Measurements from ENCODE around the gene MLC1. TPM values are rescaled to one million over a fixed set of nuclear protein-coding genes. Genes with fewer than 3 reads are reported as not detected.

MLC1 gene
- polyA plus RNA-seq, 1 donor (not counting 4 experiments of a cell fraction or from before 2014, with no cell fraction given): not detected

DNA sequence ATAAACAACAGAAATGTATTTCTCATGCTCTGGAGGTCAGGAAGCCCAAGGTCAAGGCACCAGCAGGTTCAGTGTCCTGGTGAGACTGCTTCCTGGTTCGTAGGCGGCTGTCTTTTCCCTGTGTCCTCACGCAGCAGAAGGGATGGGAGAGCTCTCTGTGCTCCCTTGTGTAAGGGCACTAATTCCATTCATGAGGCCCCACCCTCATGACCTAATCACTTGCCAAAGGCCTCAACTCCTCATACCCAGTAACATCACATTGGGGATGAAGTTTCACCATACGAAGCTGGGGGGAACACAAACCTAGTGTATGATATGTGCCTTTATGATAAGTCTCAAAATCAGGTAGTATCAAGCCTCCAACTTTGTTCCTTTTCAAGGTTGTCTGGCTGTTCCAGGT lies 46.7 kb upstream of the MLC1 start:
- Histone ChIP-seq H3K36me3 (ENCODE audit: control insufficient read depth in 2 of 2, extremely low read depth in 1 of 2, insufficient read depth in 2 of 2, low read length in 2 of 2) (no peaks in the 10 kb centered on the region), H3K27ac (ENCODE audit: control insufficient read depth, insufficient read depth, low read length) (no peak overlapping the region), H3K9me3 (ENCODE audit: control insufficient read depth, low read depth, low read length) (peaks cover 2% of the 10 kb centered on the region), H2AFZ (ENCODE audit: control insufficient read depth, low read length) (no peak overlapping the region), H3K79me2 (ENCODE audit: control insufficient read depth, insufficient read depth, low read length) (no peaks in the 10 kb centered on the region), H3K9ac (ENCODE audit: control insufficient read depth, extremely low read depth, insufficient read depth, low read length) (no peak overlapping the region), H3K4me1 (ENCODE audit: control insufficient read depth, extremely low read depth, insufficient read depth, low read length) (no peaks in the 10 kb centered on the region), H4K20me1 (ENCODE audit: control insufficient read depth, extremely low read depth, insufficient read depth, low read length) (no peaks in the 10 kb centered on the region), H3K4me2 (ENCODE audit: control insufficient read depth, extremely low read depth, insufficient read depth, low read depth, low read length) (no peak overlapping the region), H3K9me1 (ENCODE audit: control insufficient read depth, extremely low read depth, insufficient read depth, low read length) (no peaks in the 10 kb centered on the region), H3K4me3 (ENCODE audit: control insufficient read depth in 2 of 3, extremely low read depth in 1 of 3, insufficient read depth in 2 of 3, low read depth in 1 of 3, low read length in 3 of 3) (no peak overlapping the region), H3K27me3 (ENCODE audit: control insufficient read depth, extremely low read depth, insufficient read depth, low read length) (no peaks in the 10 kb centered on the region)
- dilution Hi-C loops (cut with MboI; ENCODE audit: extremely low pct_ligation_motif_present, low sequenced_read_pairs): no loop called here
- no peak for TF ChIP-seq EZH2 (IDR thresholded peaks at IDR 0.05; ENCODE audit: low read length)
- TF ChIP-seq, protein P1, sequence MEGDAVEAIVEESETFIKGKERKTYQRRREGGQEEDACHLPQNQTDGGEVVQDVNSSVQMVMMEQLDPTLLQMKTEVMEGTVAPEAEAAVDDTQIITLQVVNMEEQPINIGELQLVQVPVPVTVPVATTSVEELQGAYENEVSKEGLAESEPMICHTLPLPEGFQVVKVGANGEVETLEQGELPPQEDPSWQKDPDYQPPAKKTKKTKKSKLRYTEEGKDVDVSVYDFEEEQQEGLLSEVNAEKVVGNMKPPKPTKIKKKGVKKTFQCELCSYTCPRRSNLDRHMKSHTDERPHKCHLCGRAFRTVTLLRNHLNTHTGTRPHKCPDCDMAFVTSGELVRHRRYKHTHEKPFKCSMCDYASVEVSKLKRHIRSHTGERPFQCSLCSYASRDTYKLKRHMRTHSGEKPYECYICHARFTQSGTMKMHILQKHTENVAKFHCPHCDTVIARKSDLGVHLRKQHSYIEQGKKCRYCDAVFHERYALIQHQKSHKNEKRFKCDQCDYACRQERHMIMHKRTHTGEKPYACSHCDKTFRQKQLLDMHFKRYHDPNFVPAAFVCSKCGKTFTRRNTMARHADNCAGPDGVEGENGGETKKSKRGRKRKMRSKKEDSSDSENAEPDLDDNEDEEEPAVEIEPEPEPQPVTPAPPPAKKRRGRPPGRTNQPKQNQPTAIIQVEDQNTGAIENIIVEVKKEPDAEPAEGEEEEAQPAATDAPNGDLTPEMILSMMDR (optimal IDR thresholded peaks at IDR 0.05 in 1 of 3, IDR thresholded peaks at IDR 0.05 in 1 of 3, conservative IDR thresholded peaks at IDR 0.05 in 1 of 3; ENCODE audit: extremely low read depth in 1 of 3, insufficient read depth in 2 of 3, low read length in 3 of 3): no peak
- DNase-seq (ENCODE audit: low read depth, low spot score): no peak
- FAIRE-seq: no peak

GRCh38 chr22:50129121-50129736 lies 44.0 kb upstream of the MLC1 start:
- Histone ChIP-seq H3K4me1 (ENCODE audit: control insufficient read depth, extremely low read depth, insufficient read depth, low read length) (no peaks in the 10 kb centered on the region), H3K27me3 (ENCODE audit: control insufficient read depth, extremely low read depth, insufficient read depth, low read length) (peaks cover 9% of the 10 kb centered on the region), H3K9me1 (ENCODE audit: control insufficient read depth, extremely low read depth, insufficient read depth, low read length) (no peaks in the 10 kb centered on the region), H3K36me3 (ENCODE audit: control insufficient read depth in 2 of 2, extremely low read depth in 1 of 2, insufficient read depth in 2 of 2, low read length in 2 of 2) (no peaks in the 10 kb centered on the region), H3K4me2 (ENCODE audit: control insufficient read depth, extremely low read depth, insufficient read depth, low read depth, low read length) (no peak overlapping the region), H3K9me3 (ENCODE audit: control insufficient read depth, low read depth, low read length) (peaks cover 2% of the 10 kb centered on the region), H3K27ac (ENCODE audit: control insufficient read depth, insufficient read depth, low read length) (no peak overlapping the region), H4K20me1 (ENCODE audit: control insufficient read depth, extremely low read depth, insufficient read depth, low read length) (no peaks in the 10 kb centered on the region), H3K4me3 (ENCODE audit: control insufficient read depth in 2 of 3, extremely low read depth in 1 of 3, insufficient read depth in 2 of 3, low read depth in 1 of 3, low read length in 3 of 3) (no peak overlapping the region), H3K79me2 (ENCODE audit: control insufficient read depth, insufficient read depth, low read length) (no peaks in the 10 kb centered on the region), H2AFZ (ENCODE audit: control insufficient read depth, low read length) (no peak overlapping the region), H3K9ac (ENCODE audit: control insufficient read depth, extremely low read depth, insufficient read depth, low read length) (no peak overlapping the region)
- no peak for FAIRE-seq
- TF ChIP-seq, protein P1 (optimal IDR thresholded peaks at IDR 0.05 in 1 of 3, IDR thresholded peaks at IDR 0.05 in 1 of 3, conservative IDR thresholded peaks at IDR 0.05 in 1 of 3; ENCODE audit: extremely low read depth in 1 of 3, insufficient read depth in 2 of 3, low read length in 3 of 3): no peak
- TF ChIP-seq EZH2 (IDR thresholded peaks at IDR 0.05; ENCODE audit: low read length): no peak
- DNase-seq (ENCODE audit: low read depth, low spot score): no peak
- dilution Hi-C loops (cut with MboI; ENCODE audit: extremely low pct_ligation_motif_present, low sequenced_read_pairs): no loop called here
